Right lobe of liver (tissue), 6 donors: ENCODE data around the gene ZFYVE9. TPM values are rescaled to one million over a fixed set of nuclear protein-coding genes. Genes with fewer than 3 reads are reported as not detected.

Source experiments
- ATAC-seq, 4 donors: fragments of 200-7000 bp; cut with Tn5 transposase; one replicate each; pipeline ENCODE4 v1.9.1; 2020; ENCODE audit warnings: mild to moderate bottlenecking in 4 of 4, moderate library complexity in 4 of 4
- DNase-seq, 3 donors: peaks; one replicate each; pipeline ENCODE4 v3.0.0-alpha.2; 2020
- H3K27ac ChIP-seq, 3 donors: fragments of 200-600 bp; one replicate each; pipeline ENCODE4 v1.8.0; 2022
- H3K27me3 ChIP-seq, 2 donors: fragments of 200-600 bp; one replicate each; pipeline ENCODE4 v1.8.0; 2022
- H3K36me3 ChIP-seq, 4 donors: fragments of 200-600 bp; sonication (generic) in 1 of 4; one replicate each; pipeline versions ENCODE4 v1.5.1 to v1.8.0; 2017 to 2022; ENCODE audit warnings: control low read depth in 1 of 4
- H3K4me1 ChIP-seq, 4 donors: fragments of 200-600 bp; sonication (generic) in 1 of 4; one replicate each; pipeline versions ENCODE4 v1.5.1 to v1.8.0; 2017 to 2022; ENCODE audit warnings: control low read depth in 1 of 4
- H3K4me3 ChIP-seq, 3 donors: fragments of 200-600 bp; one replicate each; pipeline ENCODE4 v1.8.0; 2022
- H3K9me3 ChIP-seq, 4 donors: fragments of 200-600 bp; sonication (generic) in 1 of 4; one replicate each; pipeline versions ENCODE4 v1.5.1 to v1.8.0; 2017 to 2022; ENCODE audit warnings: control low read depth in 1 of 4
- CTCF ChIP-seq, 4 donors: fragments of 200-600 bp in 3 of 4; fragments of 450-650 bp in 1 of 4; IDR thresholded peaks; one replicate each; pipeline versions ENCODE4 v1.5.1 to v1.8.0; 2016 to 2022; ENCODE audit warnings: antibody characterized with exemption in 4 of 4, mild to moderate bottlenecking in 2 of 4
- POLR2A ChIP-seq: fragments of 450-650 bp; IDR thresholded peaks from one replicate; pipeline ENCODE4 v1.6.1; 2017; ENCODE audit warnings: antibody characterized with exemption, mild to moderate bottlenecking
- WGBS: methylation state at CpG from one replicate; pipeline ENCODE4 v1.1.6; 2018; ENCODE audit warnings: low coverage, low lambda C conversion rate; ENCODE audit not compliant: insufficient coverage; ENCODE audit errors: missing lambda C conversion rate; 5-methylcytosine and 5-hydroxymethylcytosine counted together
- intact Hi-C, 2 donors: fragments of 100-400 bp; cut with DNase I; formaldehyde crosslinking; loops; one replicate each; pipeline versions ENCODE4 v1.11.2 to v1.14.1; 2022
- total RNA-seq, 6 experiments: library from RNA; depleted of rRNA in 2 of 6; stranded (reverse); fragments of >200 nt in 2 of 6; fragmentation: NEBNext Ultra II Directional in 3 of 6; extraction: Animal tissue kit (Norgen Biotek cat#: 25700) in 3 of 6; gene quantifications; one replicate each; pipeline versions ENCODE4 v1.1.0 to v1.2.4, GENCODE V29; 2016 to 2023
- donor health status: DM: no; HTN: yes; CAD: no.
- donor health status: DM: no; HTN: no; CAD: no.
- donor health status: DM: no; HTN: no; CAD: no.
- donor health status: DM: no; HTN: yes; CAD: no.
- donor health status: DM: no; HTN: yes; CAD: no.

The ZFYVE9 gene
- total RNA-seq, 6 experiments from 2014 or later: 9.6 to 15.6 (median 12.3) TPM

DNA sequence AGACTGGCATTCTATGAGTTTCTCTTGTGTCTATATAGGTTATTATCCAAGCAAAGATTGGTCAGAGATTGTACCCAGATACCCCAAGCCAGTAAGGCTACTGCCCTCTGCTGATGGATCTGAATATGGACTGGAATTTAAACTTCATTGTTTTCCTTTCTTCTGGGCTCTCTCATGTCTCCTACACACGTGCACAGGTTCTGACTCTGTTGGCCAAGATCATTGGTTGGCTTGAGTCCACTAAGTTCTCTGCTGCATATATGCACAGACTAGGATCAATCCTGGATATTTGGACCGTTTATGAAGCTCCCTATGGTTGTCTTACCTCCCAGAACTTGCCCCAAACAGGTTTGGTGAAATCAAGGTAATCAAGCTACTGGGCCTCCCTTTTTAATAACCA, 154.5 kb downstream of the ZFYVE9 start:
- Histone ChIP-seq H3K4me1 (no peaks in the 10 kb centered on the region), H3K36me3 (no peaks in the 10 kb centered on the region), H3K27ac (no peak overlapping the region), H3K9me3 (no peaks in the 10 kb centered on the region), H3K27me3 (no peaks in the 10 kb centered on the region), H3K4me3 (no peak overlapping the region)
- peak; percentile 93 to 96 (median 93) for ATAC-seq
- intact Hi-C loops: loop anchor here in 1 of 2 donors (10.0 kb wide), 1 partner anchor 162 kb away; no protein-coding TSS in a partner anchor
- DNase-seq: no peak
- 14% methylated on average over 2 of the region's 2 CpGs for WGBS
- peak; percentile 67 to 77 (median 75) for TF ChIP-seq CTCF (IDR thresholded peaks at IDR 0.05)
- no peak for TF ChIP-seq POLR2A

DNA sequence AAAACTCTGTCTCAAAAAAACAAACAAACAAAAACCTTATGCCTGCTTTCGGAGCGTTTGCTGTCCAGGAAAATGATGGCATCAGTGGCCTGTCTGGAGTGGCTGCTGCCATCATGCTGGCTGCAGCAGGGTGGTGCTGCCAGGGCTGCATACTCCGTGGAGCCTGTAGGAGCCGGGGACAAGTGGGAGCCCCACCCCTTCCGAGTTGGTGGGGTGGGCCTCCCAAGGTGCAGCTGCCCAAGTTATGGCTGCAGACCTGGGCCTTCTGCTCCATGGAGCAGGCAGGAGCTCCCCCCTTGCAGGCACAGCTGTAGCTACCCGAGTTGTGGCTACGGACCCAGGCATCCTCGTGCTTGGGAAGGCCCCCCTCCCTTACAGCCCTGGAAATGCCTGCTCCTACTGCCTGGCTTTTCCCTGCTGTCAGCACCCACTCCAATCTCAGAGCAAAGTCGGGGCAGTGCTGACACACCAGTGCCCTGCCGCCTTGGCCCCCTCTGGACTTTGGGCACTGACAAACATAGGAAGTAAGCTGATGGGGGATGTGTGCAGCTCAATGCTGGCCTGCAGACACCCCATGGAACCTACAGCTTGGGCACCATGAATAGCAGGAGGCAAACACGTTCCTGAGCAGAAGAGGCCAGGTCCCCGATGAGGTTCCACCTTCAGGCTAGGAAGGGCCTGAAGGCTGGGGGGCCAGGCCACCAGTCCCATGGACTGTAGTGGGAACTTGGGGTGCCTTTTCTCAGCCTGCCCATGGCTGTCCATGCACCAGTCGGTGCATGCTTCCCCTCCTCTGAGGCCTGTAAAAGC, 163.7 kb downstream of the ZFYVE9 start:
- intact Hi-C loops: no loop called here
- WGBS: no CpG with 5 or more reads among the region's 13 CpGs
- TF ChIP-seq POLR2A: no peak
- TF ChIP-seq CTCF (IDR thresholded peaks at IDR 0.05): no peak

GRCh38 chr1:52306227-52307006, 164.5 kb downstream of the ZFYVE9 start:
- 84% methylated on average over 3 of the region's 11 CpGs for WGBS
- no peaks in the 10 kb centered on the region for H3K4me1 ChIP-seq
- no peaks in the 10 kb centered on the region for H3K27me3 ChIP-seq
- ATAC-seq: peak in 1 of 4 donors; percentile 24
- intact Hi-C loops: no loop called here
- TF ChIP-seq CTCF (IDR thresholded peaks at IDR 0.05) (no peak), POLR2A (no peak)
- DNase-seq: no peak
- no peaks in the 10 kb centered on the region for H3K9me3 ChIP-seq
- H3K4me3 ChIP-seq: no peak overlapping the region
- H3K27ac ChIP-seq: no peak overlapping the region
- H3K36me3 ChIP-seq: peaks cover 0 to 6% (median 0%) of the 10 kb centered on the region in 4 donors

More for the DNA sequence above, 163.7 kb downstream of the ZFYVE9 start:
- no peaks in the 10 kb centered on the region for H3K9me3 ChIP-seq
- no peak overlapping the region for H3K4me3 ChIP-seq
- ATAC-seq: peak in 1 of 4 donors; percentile 39
- no peak for DNase-seq
- peaks cover 0 to 6% (median 0%) of the 10 kb centered on the region in 4 donors for H3K36me3 ChIP-seq
- no peak overlapping the region for H3K27ac ChIP-seq
- H3K27me3 ChIP-seq: no peaks in the 10 kb centered on the region
- H3K4me1 ChIP-seq: no peaks in the 10 kb centered on the region

- DNase-seq: no peak
- Histone ChIP-seq H3K27ac (no peak overlapping the region), H3K36me3 (no peaks in the 10 kb centered on the region), H3K4me1 (no peaks in the 10 kb centered on the region), H3K9me3 (no peaks in the 10 kb centered on the region), H3K4me3 (no peak overlapping the region), H3K27me3 (no peaks in the 10 kb centered on the region)
- 97% methylated on average over 2 of the region's 2 CpGs for WGBS
- TF ChIP-seq POLR2A: no peak
- TF ChIP-seq CTCF (IDR thresholded peaks at IDR 0.05): no peak
- intact Hi-C loops: no loop called here
- ATAC-seq: no peak
These were observed 179.2 kb downstream of the ZFYVE9 start for GRCh38 chr1:52321061-52321460.
